Left colon (tissue), 2 donors: ENCODE data around the gene AK9. TPM values are rescaled to one million over a fixed set of nuclear protein-coding genes. Genes with fewer than 3 reads are reported as not detected.
A peak's percentile ranks its signal among the peaks of the same experiment; 100 is the strongest.
"Not testable (repeated sequence)": the region's sequence is repeated elsewhere in the genome, so short reads cannot be mapped to it uniquely, and the experiment has no call there.

Source experiments
- ATAC-seq: fragments of 200-7000 bp; cut with Tn5 transposase; one replicate; pipeline ENCODE4 v1.9.1; 2020; ENCODE audit warnings: mild to moderate bottlenecking, moderate library complexity
- DNase-seq, 2 donors: peaks; one replicate each; pipeline ENCODE4 v3.0.0-alpha.2; 2020
- intact Hi-C, 2 donors: fragments of 100-400 bp; cut with DNase I in 1 of 2; cut with micrococcal nuclease in 1 of 2; formaldehyde crosslinking; loops; one replicate each; pipeline versions ENCODE4 v1.11.2 to v1.14.0; 2022; cut with DNase I, micrococcal nuclease
- total RNA-seq, 2 donors: library from RNA; stranded (reverse); fragmentation: NEBNext Ultra II Directional; extraction: Animal tissue kit (Norgen Biotek cat#: 25700); gene quantifications; one replicate each; pipeline ENCODE4 v1.2.1, GENCODE V29; 2021
- donor health status: DM: no; HTN: no; CAD: no.
- donor health status: DM: yes; HTN: yes; CAD: no.

AK9 gene
- total RNA-seq, 2 donors from 2014 or later = 7.0 to 7.6 TPM

DNA sequence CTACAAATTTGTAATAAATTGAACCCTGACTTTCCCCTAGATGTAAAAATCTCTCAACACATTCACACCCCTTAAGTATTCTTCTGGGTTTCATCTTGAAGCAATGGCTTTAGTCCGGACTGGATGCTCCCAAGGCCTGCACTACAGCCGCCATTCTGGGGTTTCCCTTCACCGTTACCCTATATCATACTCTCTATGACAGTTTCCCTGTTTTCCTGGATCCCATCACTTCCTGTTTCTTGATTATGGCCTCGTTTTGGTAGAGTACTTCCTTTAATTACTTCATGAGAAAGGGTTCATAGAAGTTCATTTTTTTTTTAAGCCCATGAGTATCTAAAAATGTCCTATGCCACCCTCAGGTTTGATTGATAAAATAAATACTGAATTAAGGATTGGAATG lies 11.8 kb upstream of the AK9 start:
- ATAC-seq (no peak), DNase-seq (no peak)
- intact Hi-C loops = loop anchor here (10.0 kb wide), 2 partner anchors 342 to 692 kb away; no protein-coding TSS in a partner anchor

DNA sequence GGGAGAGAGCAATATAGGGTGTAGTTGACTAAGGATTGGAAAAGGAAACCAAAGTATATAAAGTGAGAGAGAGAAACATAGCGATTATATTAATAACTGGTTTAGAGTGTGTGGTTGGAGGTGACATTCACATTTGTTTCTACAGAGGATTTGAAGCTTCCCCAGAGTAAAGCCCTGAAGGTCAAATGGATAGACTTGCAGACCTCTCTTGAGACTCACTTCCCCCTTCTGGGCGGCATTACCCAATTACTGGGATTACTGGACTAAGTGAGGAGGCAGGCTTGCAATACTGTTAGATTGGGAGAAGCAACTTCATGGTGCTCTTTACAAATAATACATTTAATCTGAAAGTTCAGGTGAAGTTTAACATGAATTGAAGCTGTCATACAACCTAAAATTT lies 10.8 kb upstream of the AK9 start:
- DNase-seq = no peak
- no peak for ATAC-seq
- intact Hi-C loops = loop anchor here (10.0 kb wide), 2 partner anchors 343 to 693 kb away; no protein-coding TSS in a partner anchor

DNA sequence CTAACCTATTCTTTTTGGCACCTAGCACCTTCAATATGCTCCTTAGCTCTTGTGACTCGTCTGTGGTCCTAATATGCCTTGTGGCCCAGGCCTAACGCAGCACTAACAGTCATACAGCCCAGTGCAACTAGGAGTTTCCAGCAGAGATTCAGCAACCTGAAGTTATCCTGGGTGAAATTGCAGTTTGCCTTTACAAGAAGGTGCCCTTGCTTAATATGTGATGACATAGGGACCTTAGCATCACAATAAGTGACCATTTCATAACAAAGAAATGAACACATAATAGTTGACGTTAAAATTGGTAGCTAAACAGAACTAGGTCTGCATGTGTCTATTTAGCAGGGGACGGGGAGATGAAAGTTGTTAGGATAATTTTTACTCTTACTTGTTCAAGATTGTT lies 10.2 kb upstream of the AK9 start:
- ATAC-seq (no peak), DNase-seq (no peak)
- intact Hi-C loops = loop anchor here (10.0 kb wide), 2 partner anchors 344 to 694 kb away; no protein-coding TSS in a partner anchor

DNA sequence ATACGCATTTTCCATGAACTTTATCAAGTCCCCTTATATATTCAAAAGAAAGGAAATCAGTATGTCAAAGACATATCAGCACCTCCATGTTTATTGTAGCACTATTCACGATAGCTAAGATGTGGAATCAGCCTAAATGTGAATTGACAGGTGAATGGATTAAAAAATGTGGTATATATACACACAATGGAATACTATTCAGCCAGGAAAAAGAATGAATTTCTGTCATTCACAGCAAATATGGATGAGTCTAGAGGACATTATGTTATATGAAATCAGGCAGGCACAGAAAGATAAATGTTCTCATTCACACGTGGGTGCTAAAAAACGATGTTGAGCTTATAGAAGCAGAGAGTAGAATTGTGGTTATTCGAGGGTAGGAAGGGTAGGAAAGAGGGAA lies 5.4 kb upstream of the AK9 start:
- ATAC-seq = no peak
- intact Hi-C loops = no loop called here

DNA sequence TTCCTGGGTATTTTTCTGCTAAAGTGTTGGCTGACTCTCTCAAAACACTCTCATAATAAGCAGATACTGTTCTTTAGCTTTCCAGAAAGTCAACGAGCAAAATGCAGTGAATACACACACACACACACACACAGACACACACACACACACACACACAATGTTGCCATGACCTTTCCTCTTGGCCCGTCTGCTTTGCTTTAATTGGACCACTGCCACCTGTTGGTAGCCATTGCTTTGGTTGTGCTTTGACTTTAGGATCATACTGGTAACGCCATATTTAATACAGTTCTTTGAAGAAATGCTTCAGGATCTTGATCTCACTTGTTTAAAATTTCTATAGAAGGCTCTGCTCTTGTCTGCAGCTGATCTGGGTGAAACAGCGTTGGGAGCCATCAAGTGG lies 4.5 kb upstream of the AK9 start:
- DNase-seq (peak in 1 of 2 donors; percentile 17), ATAC-seq (no peak)
- intact Hi-C loops = no loop called here

More for the DNA sequence above, 5.4 kb upstream of the AK9 start:
- no peak for DNase-seq

DNA sequence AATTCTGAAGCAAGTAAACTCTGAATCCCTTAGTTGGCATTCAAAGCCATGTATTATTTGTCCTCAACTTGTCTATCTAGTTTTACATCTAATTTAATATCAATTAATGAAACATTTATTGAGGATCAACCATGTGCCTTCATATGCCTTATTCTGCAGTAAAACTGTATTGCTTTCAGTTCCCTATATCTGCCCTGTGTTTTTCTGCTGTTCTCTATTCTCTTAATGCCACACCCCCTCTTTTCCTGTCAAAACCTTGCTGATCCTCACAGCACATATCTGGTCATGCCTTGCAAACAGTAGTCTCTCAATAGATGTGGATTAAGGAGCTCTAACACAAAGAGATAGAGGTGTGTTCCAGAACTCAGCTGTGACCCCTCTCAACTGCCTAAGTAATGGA lies 2.1 kb upstream of the AK9 start:
- DNase-seq (no peak), ATAC-seq (no peak)
- intact Hi-C loops = no loop called here

DNA sequence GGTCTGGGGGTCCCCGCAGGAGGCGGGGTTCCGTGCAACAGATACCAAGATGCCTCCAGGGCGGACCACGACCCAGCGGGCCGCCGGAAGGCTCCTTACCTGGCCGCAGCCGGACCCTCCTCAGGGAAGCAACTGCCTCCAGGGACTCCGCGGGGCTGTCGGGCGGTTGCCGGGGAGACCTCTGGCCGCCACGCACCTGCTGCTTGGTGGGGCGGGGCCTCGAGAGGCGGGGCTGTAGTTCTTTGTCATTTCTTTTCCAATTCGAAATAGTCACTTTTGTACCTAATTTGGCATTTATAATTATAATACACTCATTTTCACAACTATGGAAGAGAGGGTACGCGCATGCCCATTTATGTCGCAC lies 647 bp downstream of the AK9 start:
- peak; percentile 79 for ATAC-seq
- DNase-seq = peak; percentile 77 to 89
- intact Hi-C loops = no loop called here

DNA sequence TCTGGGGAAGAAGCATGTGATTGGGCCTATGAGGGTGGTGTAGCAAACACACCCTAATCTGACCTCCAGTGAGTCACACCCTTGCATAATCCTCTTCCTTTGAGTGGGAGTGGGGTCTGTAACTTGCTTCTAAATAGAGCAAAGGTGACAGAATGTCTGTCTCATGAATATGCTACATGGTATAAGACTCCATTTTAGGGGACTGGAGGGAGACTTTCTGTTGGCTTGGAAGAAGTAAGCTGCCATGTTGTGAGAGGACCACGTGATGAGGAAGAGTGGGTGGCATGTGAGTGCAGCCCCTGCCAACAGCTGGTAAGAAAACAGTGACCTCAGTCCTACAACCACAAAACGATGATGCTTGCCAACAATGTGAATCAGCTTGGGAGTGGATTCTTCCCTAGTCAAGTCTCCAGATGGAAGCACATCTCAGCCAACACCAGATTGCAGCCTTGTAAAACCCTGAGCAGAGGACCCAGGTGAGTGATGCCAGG lies 3.7 kb downstream of the AK9 start:
- intact Hi-C loops = no loop called here
- DNase-seq (no peak), ATAC-seq (no peak)

DNA sequence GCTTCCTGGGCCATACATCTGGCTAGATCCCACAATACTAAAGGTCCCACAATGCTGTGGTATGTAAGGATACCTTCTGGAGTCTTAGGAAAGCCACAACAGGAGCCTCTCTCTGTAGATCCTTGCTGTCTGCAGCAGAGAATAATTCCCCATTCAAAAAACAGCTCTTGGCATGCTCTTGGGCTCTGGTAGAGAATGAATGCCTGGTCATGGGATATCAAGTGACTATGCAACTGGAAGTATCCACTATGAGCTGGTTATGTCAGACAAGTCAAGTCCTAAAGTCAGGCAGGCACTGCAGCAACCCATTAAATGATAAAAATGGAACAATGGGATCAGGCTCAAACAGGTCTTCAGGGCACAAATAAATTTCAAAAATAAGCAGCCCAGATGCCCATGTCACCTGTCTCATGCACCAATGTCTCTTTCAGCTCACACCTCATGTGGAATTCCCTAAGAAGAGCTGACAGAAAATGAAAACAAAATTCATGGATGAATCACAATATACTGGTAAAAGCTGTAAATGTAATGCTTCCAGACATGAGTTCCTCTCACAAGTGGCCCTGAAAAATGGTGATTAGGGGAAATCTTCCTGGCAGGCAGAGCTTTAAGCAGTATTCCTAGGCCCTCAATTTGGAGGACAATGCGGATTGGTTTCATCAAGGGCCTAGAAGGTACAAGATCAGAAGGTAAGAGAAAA lies 4.3 kb downstream of the AK9 start:
- ATAC-seq (no peak), DNase-seq (no peak)
- intact Hi-C loops = no loop called here

DNA sequence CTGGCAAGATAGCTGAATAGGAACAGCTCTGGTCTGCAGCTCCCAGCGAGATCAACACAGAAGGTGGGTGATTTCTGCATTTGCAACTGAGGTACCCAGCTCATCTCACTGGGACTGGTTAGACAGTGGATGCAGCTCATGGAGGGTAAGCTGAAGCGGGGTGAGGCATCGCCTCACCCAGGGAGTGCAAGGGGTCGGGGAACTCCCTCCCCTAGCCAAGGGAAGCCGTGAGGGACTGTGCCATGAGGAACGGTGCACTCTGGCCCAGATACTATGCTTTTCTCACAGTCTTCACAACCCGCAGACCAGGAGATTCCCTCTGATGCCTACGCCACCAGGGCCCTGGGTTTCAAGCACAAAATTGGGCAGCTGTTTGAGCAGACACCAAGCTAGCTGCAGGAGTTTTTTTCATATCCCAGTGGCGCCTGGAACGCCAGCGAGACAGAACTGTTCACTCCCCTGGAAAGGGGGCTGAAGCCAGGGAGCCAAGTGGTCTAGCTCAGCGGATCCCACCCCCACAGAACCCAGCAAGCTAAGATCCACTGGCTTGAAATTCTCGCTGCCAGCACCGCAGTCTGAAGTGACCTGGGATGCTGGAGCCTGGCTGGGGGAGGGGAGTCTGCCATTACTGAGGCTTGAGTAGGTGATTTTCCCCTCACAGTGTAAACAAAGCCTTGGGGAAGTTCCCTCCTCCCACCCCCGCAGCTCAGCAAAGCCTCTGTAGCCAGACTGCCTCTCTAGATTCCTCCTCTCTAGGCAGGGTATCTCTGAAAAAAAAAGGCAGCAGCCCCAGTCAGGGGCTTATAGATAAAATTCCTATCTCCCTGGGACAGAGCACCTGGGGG lies 12.1 kb downstream of the AK9 start:
- ATAC-seq (peak; percentile 61), DNase-seq (peak in 1 of 2 donors; percentile 25)
- intact Hi-C loops = not testable (repeated sequence)

DNA sequence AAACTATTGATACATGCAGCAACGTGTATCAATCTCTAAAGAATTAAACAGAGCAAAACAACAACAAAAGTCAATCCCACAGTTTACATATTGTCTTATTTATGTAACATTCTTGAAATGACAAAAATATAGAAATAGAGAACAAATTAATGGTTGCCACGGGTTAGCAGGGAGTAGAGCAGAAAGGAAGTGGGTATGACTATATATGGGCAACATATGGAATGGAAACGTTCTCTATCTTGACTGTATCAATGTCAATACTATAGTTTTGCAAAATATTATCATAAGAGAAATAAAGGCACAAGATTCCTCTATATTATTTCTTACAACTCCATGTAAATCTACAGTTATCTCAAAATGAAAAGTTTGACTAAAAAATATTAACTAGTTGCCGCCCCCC lies 12.8 kb downstream of the AK9 start:
- ATAC-seq = no peak
- DNase-seq = no peak
- intact Hi-C loops = no loop called here

DNA sequence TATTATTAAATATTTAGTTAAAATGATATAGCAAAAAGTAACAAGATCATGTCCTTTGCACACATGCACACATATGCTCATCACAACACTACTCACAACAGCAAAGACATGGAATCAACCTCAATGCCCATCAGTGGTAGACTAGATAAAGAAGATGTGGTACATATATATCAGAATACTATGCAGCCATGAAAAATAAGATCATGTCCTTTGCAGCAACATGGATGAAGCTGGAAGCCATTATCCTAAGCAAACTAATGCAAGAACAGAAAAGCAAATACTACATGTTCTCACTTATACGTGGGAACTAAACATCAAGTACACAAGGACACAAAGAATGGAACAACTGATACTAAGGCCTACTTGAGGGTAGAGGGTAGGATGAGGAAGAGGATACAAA lies 14.3 kb downstream of the AK9 start:
- DNase-seq = no peak
- ATAC-seq = no peak
- intact Hi-C loops = no loop called here

DNA sequence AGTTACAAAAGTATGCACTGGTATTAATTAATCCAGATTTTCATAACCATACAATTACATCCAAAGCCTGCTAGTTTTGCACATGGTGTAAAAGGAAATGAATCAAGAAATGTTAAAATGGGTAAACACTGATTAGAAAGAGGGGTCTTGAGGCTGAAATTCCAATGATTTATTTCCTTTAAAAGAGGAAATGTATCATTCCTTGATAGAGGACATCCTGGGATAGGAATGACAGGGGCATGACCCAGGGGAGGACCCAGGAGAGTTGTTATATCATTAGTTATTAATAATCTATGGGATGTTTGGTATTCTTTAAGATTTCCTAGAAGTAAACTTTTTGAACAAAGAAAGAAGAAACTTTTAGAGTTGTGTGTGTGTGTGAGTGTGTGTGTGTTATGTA lies 18.2 kb downstream of the AK9 start:
- intact Hi-C loops = no loop called here
- no peak for DNase-seq
- no peak for ATAC-seq

DNA sequence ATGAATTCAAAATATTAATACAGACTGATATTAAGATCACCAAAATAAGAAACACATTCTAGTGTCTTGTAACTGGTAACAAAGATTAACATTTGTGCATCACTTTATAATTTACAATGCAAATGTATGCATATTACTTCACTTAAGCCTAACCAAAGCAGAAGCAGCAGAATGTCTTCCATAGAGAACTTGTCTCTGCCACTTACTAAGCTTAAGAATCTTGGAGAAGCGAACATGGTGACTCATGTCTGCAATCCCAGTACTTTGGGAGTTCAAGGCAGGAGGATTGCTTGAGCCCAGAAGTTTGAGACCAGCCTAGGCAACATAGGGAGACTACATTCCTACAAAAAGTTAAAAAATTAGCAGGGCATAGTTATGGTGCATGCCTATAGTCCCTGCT lies 18.8 kb downstream of the AK9 start:
- DNase-seq (no peak), ATAC-seq (no peak)

DNA sequence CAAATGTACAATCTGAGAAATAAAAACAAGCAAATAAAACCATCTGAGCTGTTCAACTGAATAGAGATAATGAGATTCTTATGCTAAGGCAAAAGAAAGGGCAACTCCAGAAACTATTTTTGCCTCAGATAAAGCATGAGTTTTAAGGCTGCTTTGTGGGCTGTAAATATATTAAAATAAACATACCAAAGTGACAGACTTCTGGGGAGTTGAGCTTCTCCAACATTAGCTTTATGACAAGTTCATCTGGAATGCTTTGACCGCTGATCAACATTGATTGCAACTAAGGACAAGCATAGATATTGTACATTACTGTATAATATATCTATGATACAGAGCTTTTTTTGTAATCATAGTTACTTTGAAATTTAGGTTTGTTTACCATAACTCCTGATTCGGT lies 19.3 kb downstream of the AK9 start:
- intact Hi-C loops = no loop called here
- DNase-seq = no peak
- no peak for ATAC-seq

More for the DNA sequence above, 18.8 kb downstream of the AK9 start:
- intact Hi-C loops = no loop called here

DNA sequence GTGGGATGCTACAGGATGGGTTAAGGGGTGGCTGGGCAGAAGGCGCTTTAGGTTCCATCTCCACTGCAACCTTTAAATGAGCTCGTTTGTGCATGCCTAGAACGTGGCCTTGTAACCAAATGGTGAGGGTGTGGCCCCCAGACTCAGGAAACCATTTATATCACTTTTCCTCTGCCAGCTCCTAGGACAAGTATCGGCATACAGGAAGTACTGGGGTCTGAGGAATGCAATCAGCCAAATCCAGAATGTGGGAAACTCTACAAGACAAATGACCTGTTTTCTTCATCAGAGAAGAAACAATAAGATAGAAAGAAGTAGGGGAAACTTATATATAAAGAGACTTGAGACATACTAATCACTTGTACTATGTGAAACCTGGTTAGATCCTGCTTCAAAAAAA lies 21.2 kb downstream of the AK9 start:
- ATAC-seq (no peak), DNase-seq (no peak)
- intact Hi-C loops = no loop called here

DNA sequence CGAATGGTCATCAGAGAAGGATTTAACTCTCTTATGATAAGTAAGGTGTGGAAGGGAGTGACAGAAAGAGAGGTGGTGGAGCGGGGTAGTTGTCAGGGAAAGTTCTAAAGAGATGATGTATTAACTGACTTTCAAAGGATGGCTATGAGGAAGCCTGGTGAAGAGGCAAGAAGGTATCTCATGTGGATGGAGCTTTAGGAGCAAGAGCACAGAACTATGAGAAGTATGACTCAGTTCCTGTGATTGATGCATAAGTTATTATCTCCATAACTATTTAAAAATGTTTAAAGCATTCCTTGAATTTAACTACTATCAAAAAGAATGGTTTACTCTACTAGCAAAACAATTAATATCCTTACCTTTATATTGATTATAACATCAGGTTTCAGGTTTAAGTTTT lies 28.8 kb downstream of the AK9 start:
- DNase-seq (no peak), ATAC-seq (no peak)
- intact Hi-C loops = no loop called here

DNA sequence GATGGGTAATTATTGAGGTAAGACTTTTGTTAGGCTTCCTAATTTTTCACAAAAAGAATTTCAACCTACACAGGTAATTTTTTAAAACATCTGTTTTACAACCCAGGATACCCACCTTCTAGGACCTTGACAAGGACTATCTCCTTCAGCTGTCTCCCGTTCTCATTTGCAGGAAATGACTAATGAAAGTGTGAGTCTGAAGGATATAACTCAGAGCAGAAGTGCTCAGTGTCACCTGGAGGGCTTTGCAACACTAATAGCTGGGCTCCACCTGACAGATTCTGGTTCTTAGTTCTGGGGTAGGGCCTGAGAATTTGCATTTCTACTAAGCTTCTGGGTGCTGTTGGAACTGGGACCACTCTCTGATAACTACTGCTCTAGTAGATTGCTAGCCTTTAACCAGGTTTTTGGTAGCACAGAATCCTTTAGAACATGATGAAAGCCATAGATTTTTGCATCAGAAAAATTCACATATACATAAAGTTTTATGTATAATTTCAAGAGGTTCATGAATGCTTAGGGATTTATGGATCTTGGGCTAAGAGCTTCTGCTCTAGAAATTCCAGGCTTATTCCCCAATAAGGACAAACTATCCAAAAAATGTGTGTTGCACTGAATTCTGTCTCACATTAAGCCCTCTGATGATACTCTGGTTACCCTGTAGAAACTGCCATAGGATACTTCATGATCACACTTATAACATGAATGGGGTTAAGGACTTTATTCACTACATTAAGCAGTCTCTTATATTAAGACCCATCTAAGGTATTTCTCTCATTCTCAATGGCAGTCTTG lies 30.3 kb downstream of the AK9 start:
- no peak for ATAC-seq
- intact Hi-C loops = no loop called here
- no peak for DNase-seq

DNA sequence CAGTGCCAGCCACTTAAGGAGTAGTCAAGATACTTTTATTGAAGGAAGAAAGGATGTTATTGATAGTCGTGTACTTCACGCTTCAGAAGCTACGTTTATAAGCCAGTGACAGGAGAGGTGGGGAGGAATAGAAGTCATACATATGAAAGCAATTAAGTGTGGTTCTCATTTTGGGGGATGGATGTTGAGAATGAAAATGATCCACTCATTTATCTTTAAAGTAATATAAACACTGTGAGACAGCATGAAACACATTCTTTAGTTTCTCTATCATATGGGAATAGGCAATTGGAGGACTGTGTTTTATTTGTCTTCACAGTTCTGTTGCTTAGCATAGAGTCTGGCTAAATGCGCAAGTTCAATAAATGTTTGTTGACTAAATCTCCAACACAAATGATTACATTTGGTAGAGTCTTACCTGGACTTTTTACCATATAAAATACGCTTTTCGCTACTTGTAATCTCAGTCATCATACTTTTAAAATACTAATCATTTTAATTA lies 35.2 kb downstream of the AK9 start:
- ATAC-seq = no peak
- intact Hi-C loops = no loop called here

More for the DNA sequence above, 35.2 kb downstream of the AK9 start:
- DNase-seq = no peak
